GM18498 (cell line): ENCODE measurements around the gene SOX6.

ENCODE experiments used
- ATAC-seq: cut with Tn5 transposase; IDR thresholded peaks from one replicate; pipeline ENCODE4 v1.9.1; 2021; ENCODE audit warnings: mild to moderate bottlenecking, moderate library complexity; ENCODE audit not compliant: unreplicated experiment

Gene SOX6

GRCh38 chr11:16015741-16016467 lies 340.4 kb downstream of the SOX6 start:
- no peak for ATAC-seq

GRCh38 chr11:16013649-16014275 lies 342.6 kb downstream of the SOX6 start:
- ATAC-seq, result no peak

GRCh38 chr11:16013242-16013641 lies 343.1 kb downstream of the SOX6 start:
- ATAC-seq, result no peak

GRCh38 chr11:16012125-16012751 lies 344.1 kb downstream of the SOX6 start:
- no peak for ATAC-seq

- no peak for ATAC-seq
These were observed 344.9 kb downstream of the SOX6 start for GRCh38 chr11:16011396-16011795.

- ATAC-seq, result no peak
These were observed 347.3 kb downstream of the SOX6 start for GRCh38 chr11:16009021-16009420.

- no peak for ATAC-seq
These were observed 348.8 kb downstream of the SOX6 start for GRCh38 chr11:16007514-16007913.

- no peak for ATAC-seq
These were observed 353.4 kb downstream of the SOX6 start for GRCh38 chr11:16002942-16003341.

GRCh38 chr11:16001899-16002426 lies 354.4 kb downstream of the SOX6 start:
- ATAC-seq, result peak; percentile 44

- ATAC-seq, result no peak
These were observed 355.2 kb downstream of the SOX6 start for GRCh38 chr11:16001044-16001568.

GRCh38 chr11:16000065-16000464 lies 356.3 kb downstream of the SOX6 start:
- ATAC-seq, result no peak

GRCh38 chr11:15993345-15993744 lies 363.0 kb downstream of the SOX6 start:
- no peak for ATAC-seq

GRCh38 chr11:15991215-15991614 lies 365.1 kb downstream of the SOX6 start:
- ATAC-seq, result no peak

GRCh38 chr11:15989685-15990084 lies 366.7 kb downstream of the SOX6 start:
- no peak for ATAC-seq

GRCh38 chr11:15988693-15989231 lies 367.6 kb downstream of the SOX6 start:
- ATAC-seq, result no peak

- ATAC-seq, result no peak
These were observed 368.3 kb downstream of the SOX6 start for GRCh38 chr11:15988016-15988550.

- no peak for ATAC-seq
These were observed 369.3 kb downstream of the SOX6 start for GRCh38 chr11:15987046-15987445.

GRCh38 chr11:15985860-15986139 lies 370.5 kb downstream of the SOX6 start:
- ATAC-seq, result no peak

GRCh38 chr11:15985127-15985859 lies 371.1 kb downstream of the SOX6 start:
- ATAC-seq, result no peak

GRCh38 chr11:15981292-15981691 lies 375.1 kb downstream of the SOX6 start:
- ATAC-seq, result no peak

- no peak for ATAC-seq
These were observed 379.2 kb downstream of the SOX6 start for GRCh38 chr11:15977116-15977515.
